ENCODE data around the gene SLCO4A1. TPM values are rescaled to one million over a fixed set of nuclear protein-coding genes. Genes with fewer than 3 reads are reported as not detected.

Gene SLCO4A1
- total and polyA plus RNA-seq, 2 donors (not counting 1 experiment from before 2014, with no cell fraction given) = 0.50 TPM; not detected in 1

- no peak for DNase-seq (ENCODE audit: low read depth in 2 of 2)
- no peaks in the 10 kb centered on the region for H3K27me3 ChIP-seq (ENCODE audit: control insufficient read depth, insufficient read depth, low read length)
- TF ChIP-seq EZH2 (IDR thresholded peaks at IDR 0.05; ENCODE audit: low read length, missing control alignments) (no peak), CTCF (conservative IDR thresholded peaks at IDR 0.05 in 1 of 2, IDR thresholded peaks at IDR 0.05 in 1 of 2; ENCODE audit: low read depth in 1 of 2, low read length in 2 of 2) (no peak)
These were observed 34.1 kb upstream of the SLCO4A1 start for GRCh38 chr20:62608218-62608565.

GRCh38 chr20:62609279-62609720 lies 33.0 kb upstream of the SLCO4A1 start:
- no peak overlapping the region for H2AFZ ChIP-seq (ENCODE audit: low read length)
- H3K4me1 ChIP-seq (ENCODE audit: control insufficient read depth, extremely low read depth, insufficient read depth, low read length) = peaks cover 7% of the 10 kb centered on the region
- no peaks in the 10 kb centered on the region for H3K79me2 ChIP-seq (ENCODE audit: control insufficient read depth, insufficient read depth, low read length)
- H3K4me2 ChIP-seq (ENCODE audit: extremely low read depth, insufficient read depth, low read length) = no peak overlapping the region
- no peak overlapping the region for H3K27ac ChIP-seq (ENCODE audit: insufficient read depth, low read length)
- H3K9ac ChIP-seq (ENCODE audit: insufficient read depth, low read length) = no peak overlapping the region
- no peak for DNase-seq (ENCODE audit: low read depth in 2 of 2)
- H3K9me3 ChIP-seq (ENCODE audit: control insufficient read depth, insufficient read depth, low read depth, low read length) = no peaks in the 10 kb centered on the region
- no peak overlapping the region for H3K4me3 ChIP-seq (replicated peaks in 1 of 4; ENCODE audit: control extremely low read depth in 1 of 4, insufficient read depth in 1 of 4, low read depth in 3 of 4, low read length in 4 of 4)
- no peak for TF ChIP-seq EZH2 (IDR thresholded peaks at IDR 0.05; ENCODE audit: low read length, missing control alignments)
- TF ChIP-seq CTCF (conservative IDR thresholded peaks at IDR 0.05 in 1 of 2, IDR thresholded peaks at IDR 0.05 in 1 of 2; ENCODE audit: low read depth in 1 of 2, low read length in 2 of 2) = no peak
- H3K36me3 ChIP-seq (ENCODE audit: control insufficient read depth, insufficient read depth, low read length) = no peaks in the 10 kb centered on the region
- no peaks in the 10 kb centered on the region for H4K20me1 ChIP-seq (ENCODE audit: control insufficient read depth, extremely low read depth, insufficient read depth, low read length)
- no peaks in the 10 kb centered on the region for H3K27me3 ChIP-seq (ENCODE audit: control insufficient read depth, insufficient read depth, low read length)

More at GRCh38 chr20:62608218-62608565, 34.1 kb upstream of the SLCO4A1 start:
- Histone ChIP-seq H3K79me2 (ENCODE audit: control insufficient read depth, insufficient read depth, low read length) (no peaks in the 10 kb centered on the region), H3K9ac (ENCODE audit: insufficient read depth, low read length) (no peak overlapping the region), H3K4me2 (ENCODE audit: extremely low read depth, insufficient read depth, low read length) (no peak overlapping the region), H3K4me3 (replicated peaks in 1 of 4; ENCODE audit: control extremely low read depth in 1 of 4, insufficient read depth in 1 of 4, low read depth in 3 of 4, low read length in 4 of 4) (no peak overlapping the region), H4K20me1 (ENCODE audit: control insufficient read depth, extremely low read depth, insufficient read depth, low read length) (no peaks in the 10 kb centered on the region), H3K36me3 (ENCODE audit: control insufficient read depth, insufficient read depth, low read length) (no peaks in the 10 kb centered on the region), H3K4me1 (ENCODE audit: control insufficient read depth, extremely low read depth, insufficient read depth, low read length) (peaks cover 8% of the 10 kb centered on the region), H3K9me3 (ENCODE audit: control insufficient read depth, insufficient read depth, low read depth, low read length) (no peaks in the 10 kb centered on the region), H2AFZ (ENCODE audit: low read length) (no peak overlapping the region), H3K27ac (ENCODE audit: insufficient read depth, low read length) (no peak overlapping the region)

GRCh38 chr20:62609811-62610757 lies 32.2 kb upstream of the SLCO4A1 start:
- no peak overlapping the region for H3K27ac ChIP-seq (ENCODE audit: insufficient read depth, low read length)
- H3K4me2 ChIP-seq (ENCODE audit: extremely low read depth, insufficient read depth, low read length) = no peak overlapping the region
- no peaks in the 10 kb centered on the region for H3K9me3 ChIP-seq (ENCODE audit: control insufficient read depth, insufficient read depth, low read depth, low read length)
- no peak overlapping the region for H3K9ac ChIP-seq (ENCODE audit: insufficient read depth, low read length)
- no peaks in the 10 kb centered on the region for H3K79me2 ChIP-seq (ENCODE audit: control insufficient read depth, insufficient read depth, low read length)
- no peak for DNase-seq (ENCODE audit: low read depth in 2 of 2)
- TF ChIP-seq CTCF (conservative IDR thresholded peaks at IDR 0.05 in 1 of 2, IDR thresholded peaks at IDR 0.05 in 1 of 2; ENCODE audit: low read depth in 1 of 2, low read length in 2 of 2) (no peak), EZH2 (IDR thresholded peaks at IDR 0.05; ENCODE audit: low read length, missing control alignments) (no peak)
- H4K20me1 ChIP-seq (ENCODE audit: control insufficient read depth, extremely low read depth, insufficient read depth, low read length) = no peaks in the 10 kb centered on the region
- H3K4me1 ChIP-seq (ENCODE audit: control insufficient read depth, extremely low read depth, insufficient read depth, low read length) = peaks cover 7% of the 10 kb centered on the region
- no peak overlapping the region for H3K4me3 ChIP-seq (replicated peaks in 1 of 4; ENCODE audit: control extremely low read depth in 1 of 4, insufficient read depth in 1 of 4, low read depth in 3 of 4, low read length in 4 of 4)
- H3K36me3 ChIP-seq (ENCODE audit: control insufficient read depth, insufficient read depth, low read length) = no peaks in the 10 kb centered on the region
- H3K27me3 ChIP-seq (ENCODE audit: control insufficient read depth, insufficient read depth, low read length) = peaks cover 4% of the 10 kb centered on the region
- no peak overlapping the region for H2AFZ ChIP-seq (ENCODE audit: low read length)

All from fibroblast of lung (primary cell).